ENCODE data around the gene SAMD10. TPM values are rescaled to one million over a fixed set of nuclear protein-coding genes. Genes with fewer than 3 reads are reported as not detected.
"Not testable (repeated sequence)": the region's sequence is repeated elsewhere in the genome, so short reads cannot be mapped to it uniquely, and the experiment has no call there.

The SAMD10 gene
- total RNA-seq: 10 to 100 TPM; 26.0 to 33.4 TPM

DNA sequence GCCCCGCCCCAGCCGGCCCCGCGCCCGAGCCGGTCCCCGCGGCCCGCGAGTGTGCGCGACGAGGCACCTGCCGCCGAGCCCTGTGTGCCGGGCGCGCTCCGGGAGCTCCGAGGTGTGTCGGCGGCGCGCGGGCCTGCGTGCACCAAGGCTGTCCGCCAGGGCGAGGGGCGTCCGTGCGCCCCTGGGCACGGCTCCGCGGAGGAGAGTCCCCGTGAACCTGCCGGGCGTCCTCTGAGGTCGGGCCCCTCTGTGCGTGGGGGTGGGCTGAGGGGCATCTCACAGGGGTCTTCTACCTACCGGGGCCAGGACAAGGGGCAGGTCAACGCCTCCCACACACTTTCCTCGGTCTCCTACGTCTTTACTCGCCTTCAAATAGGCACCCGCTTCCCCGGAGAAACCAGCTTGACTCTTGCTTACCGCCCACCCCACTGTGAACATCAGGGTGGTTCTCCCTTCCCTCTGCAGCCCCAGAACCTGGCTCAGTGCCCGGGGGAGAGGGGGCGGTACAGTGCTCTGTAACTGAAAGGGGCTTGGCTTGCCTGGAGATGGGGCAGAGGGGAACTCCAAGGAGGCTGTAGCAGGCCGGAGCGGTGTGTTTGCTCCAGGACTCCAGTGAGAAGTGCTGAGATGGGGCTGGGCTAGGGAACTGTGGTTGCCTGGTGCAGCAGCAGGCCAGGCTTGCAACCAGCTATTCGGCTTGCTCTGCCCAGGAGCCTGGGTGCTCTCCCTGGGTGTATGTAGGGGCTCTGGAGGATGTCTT lies at the start of gene SAMD10:
SAMD10 (minus strand) TSS at position 86 of the 760 bp plus-strand sequence. CDS start 175 bp downstream, outside the sequence.
- H3K9me3 Mint-ChIP-seq (ENCODE audit: low read depth): no peaks in the 10 kb centered on the region
- peak within 1 kb of the TSS; percentile 99 for H3K27ac Mint-ChIP-seq
- peak within 1 kb of the TSS; percentile 92 for H3K4me3 Mint-ChIP-seq
- peaks cover 64% of the 10 kb centered on the region for H3K4me1 Mint-ChIP-seq
- peak; percentile 79 for DNase-seq
- CTCF ChIA-PET: interaction anchor here (0.7 to 4.5 kb wide), 27 partner anchors 11 to 442 kb away, joined by 3 to 190 read pairs (median 6); partner anchors contain the start of genes ARFRP1, C20orf204, OPRL1 and RGS19
- peak; percentile 20 for ATAC-seq
- H3K27me3 Mint-ChIP-seq: no peaks in the 10 kb centered on the region
- peaks cover 27% of the 10 kb centered on the region for H3K36me3 Mint-ChIP-seq

DNA sequence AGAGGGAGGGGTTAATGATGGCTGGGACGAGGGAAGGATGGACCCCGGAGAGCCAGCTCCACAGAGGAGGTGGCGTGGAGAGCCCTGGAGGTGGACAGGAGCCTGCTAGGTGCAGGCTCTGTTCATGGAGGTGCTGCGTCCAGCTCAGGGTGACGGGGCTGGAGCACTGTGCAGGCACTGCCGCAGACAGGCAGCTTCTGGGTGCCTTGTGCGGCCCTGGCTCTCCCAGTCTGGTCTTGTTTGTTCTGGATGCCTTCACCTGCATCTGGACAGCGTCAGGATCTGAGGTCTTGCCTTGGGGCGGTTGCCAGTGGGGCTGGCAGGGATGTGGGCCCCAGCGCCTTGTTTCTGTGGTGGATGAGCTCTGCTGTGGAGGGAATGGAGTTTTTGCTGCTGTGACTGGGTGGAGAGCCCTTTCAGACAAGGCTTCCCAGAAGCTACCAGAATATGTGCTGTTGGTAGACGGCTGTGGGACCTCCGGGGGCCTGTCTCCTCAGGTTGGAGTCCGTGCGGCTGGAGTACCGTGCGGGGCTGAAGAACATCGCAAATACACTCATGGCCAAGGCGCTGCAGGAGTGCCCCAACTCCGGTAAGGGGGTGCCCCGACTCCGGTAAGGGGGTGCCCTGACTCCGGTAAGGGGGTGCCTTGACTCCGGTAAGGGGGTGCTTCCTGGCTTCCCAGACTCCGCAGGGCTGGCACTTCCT lies 48.7 kb upstream of the SAMD10 start:
- CTCF ChIA-PET: no interaction called here
- peaks cover 8% of the 10 kb centered on the region for H3K4me1 Mint-ChIP-seq

GRCh38 chr20:64025826-64026412 lies 46.5 kb upstream of the SAMD10 start:
- Mint-ChIP-seq H3K36me3 (peaks cover 54% of the 10 kb centered on the region), H3K27ac (no peak overlapping the region), H3K9me3 (ENCODE audit: low read depth) (no peaks in the 10 kb centered on the region), H3K27me3 (no peaks in the 10 kb centered on the region), H3K4me3 (no peak overlapping the region), H3K4me1 (peaks cover 3% of the 10 kb centered on the region)
- ATAC-seq (no peak), DNase-seq (no peak)
- CTCF ChIA-PET: interaction anchor here (1.9 kb wide), 1 partner anchor 13 kb away, joined by 7 read pairs; no protein-coding TSS in a partner anchor

More for the DNA sequence above, 48.7 kb upstream of the SAMD10 start:
- Mint-ChIP-seq H3K9me3 (ENCODE audit: low read depth) (no peaks in the 10 kb centered on the region), H3K27me3 (no peaks in the 10 kb centered on the region), H3K4me3 (no peak overlapping the region), H3K27ac (peak overlapping the region; percentile 56), H3K36me3 (peaks cover 38% of the 10 kb centered on the region)
- ATAC-seq (no peak), DNase-seq (no peak)

DNA sequence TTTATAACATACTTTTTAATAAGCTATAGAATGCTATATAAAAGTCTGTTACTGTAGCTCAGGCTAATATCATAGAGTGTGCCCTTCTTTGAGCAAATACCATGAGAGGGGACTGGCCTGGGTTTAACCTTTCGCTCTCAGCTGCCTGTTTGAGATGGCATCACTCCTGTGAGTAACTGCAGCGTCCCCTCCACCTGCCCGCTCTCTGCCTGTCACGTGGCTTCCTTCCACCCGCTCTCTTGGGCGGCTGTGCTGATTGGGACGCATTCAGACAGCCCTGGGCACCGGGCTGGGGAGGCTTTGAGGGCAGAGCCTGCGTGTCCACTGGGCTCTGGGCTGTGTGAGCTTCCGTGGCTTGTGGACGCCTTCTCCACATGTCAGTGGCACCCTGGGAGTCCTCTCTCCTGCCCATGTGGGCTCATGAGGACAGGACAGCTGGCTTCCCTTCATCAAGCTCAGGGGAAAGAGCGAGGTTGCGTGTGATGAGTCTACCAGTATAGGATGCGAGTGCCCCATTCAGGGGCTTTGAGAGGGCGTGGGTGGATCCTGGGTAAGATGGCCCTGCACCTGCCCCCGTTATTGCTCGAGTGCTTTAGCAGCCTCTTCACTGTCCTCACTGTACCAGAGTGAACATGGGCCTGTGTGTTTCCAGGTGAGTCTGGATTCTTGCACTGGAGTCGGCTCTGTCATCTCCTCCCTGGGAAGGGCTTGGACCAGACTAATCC lies 45.8 kb upstream of the SAMD10 start:
- DNase-seq (no peak), ATAC-seq (no peak)
- H3K27me3 Mint-ChIP-seq: no peaks in the 10 kb centered on the region
- no peak overlapping the region for H3K27ac Mint-ChIP-seq
- CTCF ChIA-PET: interaction anchor here (1.9 kb wide), 1 partner anchor 13 kb away, joined by 7 read pairs; no protein-coding TSS in a partner anchor
- H3K4me3 Mint-ChIP-seq: no peak overlapping the region
- H3K9me3 Mint-ChIP-seq (ENCODE audit: low read depth): no peaks in the 10 kb centered on the region
- peaks cover 3% of the 10 kb centered on the region for H3K4me1 Mint-ChIP-seq
- H3K36me3 Mint-ChIP-seq: peaks cover 54% of the 10 kb centered on the region

DNA sequence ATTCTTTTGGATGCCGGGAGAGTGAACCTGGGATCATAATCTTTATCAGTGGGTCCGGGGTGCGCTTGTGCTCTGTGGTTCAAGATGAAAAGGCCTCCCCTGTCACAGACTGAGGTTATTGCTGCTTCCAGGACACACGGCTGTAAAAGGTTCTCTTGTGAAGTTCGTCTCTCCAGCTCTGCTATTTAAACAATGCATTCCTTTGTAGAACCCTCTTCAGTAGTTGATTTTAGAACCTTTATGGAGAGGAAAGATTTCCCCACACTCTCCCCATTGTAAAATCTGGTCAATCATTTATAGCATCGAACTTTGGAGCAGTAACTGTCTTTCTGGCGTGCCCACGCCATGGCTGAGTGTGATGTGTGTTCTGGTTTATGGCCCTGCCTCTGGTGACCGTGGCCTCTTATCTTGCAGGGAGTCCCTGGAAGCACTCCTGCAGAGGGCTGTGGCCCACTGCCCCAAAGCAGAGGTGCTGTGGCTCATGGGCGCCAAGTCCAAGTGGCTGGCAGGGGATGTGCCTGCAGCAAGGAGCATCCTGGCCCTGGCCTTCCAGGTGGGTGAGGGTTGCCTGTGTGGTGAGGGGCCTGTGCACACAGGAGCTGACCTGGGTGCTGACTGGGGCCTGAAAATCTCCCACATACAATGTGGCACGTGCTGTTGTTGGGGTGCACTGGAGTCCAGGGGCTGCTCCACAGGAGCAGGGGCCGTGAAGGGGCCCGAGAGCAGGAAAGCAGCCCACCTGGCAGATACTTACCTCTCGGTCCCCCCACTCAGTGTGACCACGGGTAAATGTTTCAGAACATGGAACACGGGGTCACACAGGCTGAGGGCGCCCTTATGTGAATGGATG lies 44.9 kb upstream of the SAMD10 start:
- Mint-ChIP-seq H3K36me3 (peaks cover 51% of the 10 kb centered on the region), H3K4me3 (no peak overlapping the region), H3K9me3 (ENCODE audit: low read depth) (no peaks in the 10 kb centered on the region), H3K27me3 (no peaks in the 10 kb centered on the region), H3K27ac (no peak overlapping the region), H3K4me1 (peaks cover 7% of the 10 kb centered on the region)
- CTCF ChIA-PET: no interaction called here
- no peak for DNase-seq
- no peak for ATAC-seq

GRCh38 chr20:64023361-64024140 lies 44.1 kb upstream of the SAMD10 start:
- Mint-ChIP-seq H3K9me3 (ENCODE audit: low read depth) (no peaks in the 10 kb centered on the region), H3K4me1 (peaks cover 7% of the 10 kb centered on the region), H3K27ac (no peak overlapping the region), H3K36me3 (peaks cover 54% of the 10 kb centered on the region), H3K27me3 (no peaks in the 10 kb centered on the region), H3K4me3 (no peak overlapping the region)
- CTCF ChIA-PET: interaction anchor here (0.6 kb wide), 1 partner anchor 15 kb away, joined by 4 read pairs; no protein-coding TSS in a partner anchor
- ATAC-seq (no peak), DNase-seq (no peak)

DNA sequence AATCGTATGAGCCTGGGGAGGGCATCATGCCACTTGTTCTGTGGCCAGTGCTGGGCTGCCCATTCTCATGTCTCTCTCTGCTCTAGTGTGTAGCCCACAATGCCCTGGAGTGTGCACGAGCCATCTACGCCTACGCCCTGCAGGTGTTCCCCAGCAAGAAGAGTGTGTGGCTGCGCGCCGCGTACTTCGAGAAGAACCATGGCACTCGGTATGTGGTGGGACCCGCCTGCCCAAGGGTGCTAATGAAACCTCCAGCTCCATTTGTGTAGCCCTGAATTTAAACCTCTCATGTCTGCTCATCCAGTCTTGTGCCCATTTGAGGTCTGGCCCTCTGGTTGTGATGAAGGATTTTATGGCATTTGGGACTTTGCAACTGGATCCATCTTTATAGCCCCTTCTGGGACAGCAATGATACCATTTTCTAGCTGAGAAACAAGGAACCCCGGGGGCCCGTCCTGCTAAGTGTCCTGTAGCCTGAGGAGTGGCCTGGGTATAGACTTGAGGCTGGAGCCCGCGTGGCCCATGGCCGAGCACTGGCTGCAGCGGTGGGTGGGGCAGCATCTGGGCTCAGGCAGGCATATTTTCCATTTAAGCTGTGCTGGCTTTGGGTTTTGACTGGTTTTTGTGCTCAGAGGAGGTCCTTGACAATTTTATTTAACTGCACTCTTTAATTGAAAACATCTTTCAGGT lies 43.4 kb upstream of the SAMD10 start:
- Mint-ChIP-seq H3K27me3 (no peaks in the 10 kb centered on the region), H3K27ac (no peak overlapping the region), H3K4me3 (no peak overlapping the region), H3K9me3 (ENCODE audit: low read depth) (no peaks in the 10 kb centered on the region), H3K36me3 (peaks cover 56% of the 10 kb centered on the region), H3K4me1 (peaks cover 7% of the 10 kb centered on the region)
- no peak for DNase-seq
- ATAC-seq: no peak
- CTCF ChIA-PET: interaction anchor here (0.6 kb wide), 1 partner anchor 16 kb away, joined by 4 read pairs; no protein-coding TSS in a partner anchor

DNA sequence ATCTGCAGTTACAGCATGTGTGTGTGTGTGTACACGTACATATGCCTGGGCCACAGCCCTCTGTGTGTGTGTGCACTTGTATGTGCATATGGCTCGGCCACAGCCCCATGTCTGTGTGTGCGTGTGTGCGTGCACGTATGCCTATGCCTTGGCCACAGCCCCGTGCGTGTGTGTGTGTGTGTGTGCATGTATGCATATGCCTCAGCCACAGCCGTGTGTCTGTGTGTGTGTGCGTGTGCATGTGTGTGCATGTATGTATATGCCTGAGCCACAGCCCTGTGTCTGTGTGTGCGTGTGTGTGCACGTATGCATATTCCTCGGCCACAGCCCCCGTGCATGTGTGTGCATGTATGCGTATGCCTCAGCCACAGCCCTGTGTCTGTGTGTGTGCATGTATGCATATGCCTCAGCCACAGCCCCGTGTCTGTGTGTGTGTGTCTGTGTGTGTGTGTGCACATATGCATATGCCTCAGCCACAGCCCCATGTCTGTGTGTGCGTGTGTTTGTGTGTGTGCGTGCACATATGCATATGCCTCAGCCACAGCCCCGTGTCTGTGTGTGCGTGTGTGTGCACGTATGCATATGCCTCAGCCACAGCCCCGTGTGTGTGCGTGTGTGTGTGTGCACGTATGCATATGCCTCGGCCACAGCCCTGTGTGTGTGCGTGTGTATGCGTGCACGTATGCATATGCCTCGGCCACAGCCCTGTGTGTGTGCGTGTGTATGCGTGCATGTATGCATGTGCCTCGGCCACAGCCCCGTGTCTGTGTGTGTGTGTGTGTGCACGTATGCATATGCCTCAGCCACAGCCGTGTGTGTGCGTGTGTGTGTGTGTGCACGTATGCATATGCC lies 41.9 kb upstream of the SAMD10 start:
- no peak for DNase-seq
- Mint-ChIP-seq H3K4me1 (peaks cover 7% of the 10 kb centered on the region), H3K27me3 (no peaks in the 10 kb centered on the region), H3K9me3 (ENCODE audit: low read depth) (no peaks in the 10 kb centered on the region), H3K27ac (no peak overlapping the region), H3K4me3 (no peak overlapping the region), H3K36me3 (peaks cover 61% of the 10 kb centered on the region)
- CTCF ChIA-PET: no interaction called here
- no peak for ATAC-seq

DNA sequence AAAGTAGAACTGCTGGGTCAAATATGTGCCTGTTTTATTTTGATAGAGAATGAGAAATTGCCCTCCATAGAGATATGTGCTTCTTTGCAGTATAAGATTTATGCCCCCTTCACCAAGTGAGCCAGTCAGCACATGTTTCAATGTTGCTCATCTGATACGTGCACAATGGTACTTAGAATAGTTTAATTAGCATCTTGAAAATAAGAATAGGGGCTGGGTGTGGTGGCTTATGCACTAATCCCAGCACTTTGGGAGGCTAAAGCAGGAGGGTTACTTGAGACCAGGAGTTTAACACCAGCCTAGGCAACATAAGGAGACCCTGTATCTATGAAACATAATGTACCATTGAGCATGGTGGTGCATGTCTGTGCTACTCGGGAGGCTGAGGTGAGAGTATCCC lies 36.2 kb upstream of the SAMD10 start:
- CTCF ChIA-PET: no interaction called here
- H3K27ac Mint-ChIP-seq: peak overlapping the region; percentile 32
- H3K27me3 Mint-ChIP-seq: no peaks in the 10 kb centered on the region
- H3K9me3 Mint-ChIP-seq (ENCODE audit: low read depth): no peaks in the 10 kb centered on the region
- no peak overlapping the region for H3K4me3 Mint-ChIP-seq
- DNase-seq (no peak), ATAC-seq (no peak)
- peaks cover 38% of the 10 kb centered on the region for H3K4me1 Mint-ChIP-seq
- peaks cover 49% of the 10 kb centered on the region for H3K36me3 Mint-ChIP-seq

GRCh38 chr20:64012385-64013154 lies 33.1 kb upstream of the SAMD10 start:
- Mint-ChIP-seq H3K27ac (peak overlapping the region; percentile 89), H3K36me3 (peaks cover 56% of the 10 kb centered on the region), H3K4me1 (peaks cover 58% of the 10 kb centered on the region)
- ATAC-seq; H3K27me3 Mint-ChIP-seq; DNase-seq; H3K4me3 Mint-ChIP-seq; H3K9me3 Mint-ChIP-seq (ENCODE audit: low read depth): not testable (repeated sequence)
- CTCF ChIA-PET: interaction anchor here (2.4 kb wide), 1 partner anchor 26 kb away, joined by 14 read pairs; no protein-coding TSS in a partner anchor
